NCI-H2227 treated with DMSO at 0.1 percent for 48 hours (cell line): ENCODE data around the gene FLCN.
"Not testable (repeated sequence)": the region's sequence is repeated elsewhere in the genome, so short reads cannot be mapped to it uniquely, and the experiment has no call there.

ENCODE experiments used
- DNase-seq: peaks from one replicate; lab custom pipeline; 2025; lab: John Stamatoyannopoulos, UW

The FLCN gene

DNA sequence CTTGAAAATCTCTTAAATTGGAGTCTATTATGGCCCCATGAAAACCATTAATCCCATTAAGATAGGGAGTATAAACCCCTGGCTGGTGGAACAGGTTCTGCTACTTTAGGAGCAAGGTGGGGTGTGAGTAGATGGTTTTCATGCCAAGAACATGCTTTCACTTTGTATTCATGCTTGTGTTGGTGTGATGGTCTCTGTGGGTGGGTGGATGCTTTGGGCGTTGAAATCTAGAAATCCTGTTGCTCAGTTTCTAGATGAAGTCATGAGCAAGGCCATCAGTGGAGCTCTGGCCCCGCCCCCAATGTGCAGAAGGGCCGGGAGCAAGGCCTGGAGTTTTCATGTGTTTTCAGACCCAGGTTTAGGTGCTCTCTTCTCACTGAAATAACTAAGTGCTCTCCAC is 50.9 kb downstream of the FLCN start:
- DNase-seq, result no peak

DNA sequence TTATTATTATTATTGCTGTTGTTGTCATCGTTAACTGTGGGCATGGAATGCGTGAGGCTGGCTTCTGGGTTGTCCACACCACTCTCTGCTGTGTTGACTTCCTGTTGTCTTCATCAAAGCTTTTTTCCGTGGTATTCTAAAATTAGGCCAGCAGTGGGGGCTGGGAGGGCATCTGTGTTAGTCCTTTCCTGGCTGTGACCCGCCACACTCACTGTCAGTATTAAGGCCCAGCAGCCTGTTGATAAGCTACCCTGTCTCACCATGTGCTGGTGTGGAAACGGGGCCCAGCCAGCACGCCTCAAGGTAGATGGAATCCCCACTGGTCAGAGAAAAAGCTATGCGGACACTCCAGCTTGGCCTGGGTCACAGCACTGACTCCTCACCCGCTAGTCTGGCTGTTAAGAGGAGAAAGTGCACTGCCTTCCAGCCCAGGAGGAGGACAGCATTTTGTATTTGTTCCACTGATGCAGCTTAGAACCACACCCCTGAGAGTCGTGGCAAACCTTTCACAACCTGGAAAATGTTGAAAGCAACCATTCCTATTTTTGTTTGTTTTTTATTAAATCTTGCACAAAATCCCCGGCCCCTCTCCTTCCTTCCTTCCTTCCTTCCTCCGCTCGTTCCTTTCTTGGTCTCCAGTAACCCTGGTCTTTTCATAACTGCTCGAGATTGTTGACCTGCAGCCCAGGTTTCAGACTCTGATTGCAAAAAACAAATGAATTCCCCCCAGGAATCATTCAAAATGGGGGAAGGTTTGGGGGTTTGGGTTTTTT is 51.8 kb downstream of the FLCN start:
- not testable (repeated sequence) for DNase-seq

DNA sequence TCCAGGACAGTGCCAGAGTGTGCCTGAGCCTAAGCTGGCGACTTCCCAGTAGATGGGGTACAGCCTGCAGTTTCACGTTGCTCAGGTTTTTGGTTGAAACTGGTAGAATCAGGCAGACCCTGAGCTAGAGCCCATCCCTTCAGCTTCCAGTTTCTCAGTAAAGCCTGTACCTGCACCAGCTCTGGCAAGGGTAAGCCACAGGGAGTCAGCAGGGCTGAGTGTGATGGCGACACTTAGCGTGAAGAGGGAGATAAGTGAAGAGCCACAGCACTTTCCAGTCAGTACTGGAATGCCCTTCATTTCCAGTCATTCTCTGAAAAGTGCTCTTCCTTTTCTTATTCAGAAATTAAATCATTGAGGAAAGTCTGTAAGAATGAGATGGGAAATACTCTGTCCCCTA is 53.2 kb downstream of the FLCN start:
- DNase-seq, result no peak

DNA sequence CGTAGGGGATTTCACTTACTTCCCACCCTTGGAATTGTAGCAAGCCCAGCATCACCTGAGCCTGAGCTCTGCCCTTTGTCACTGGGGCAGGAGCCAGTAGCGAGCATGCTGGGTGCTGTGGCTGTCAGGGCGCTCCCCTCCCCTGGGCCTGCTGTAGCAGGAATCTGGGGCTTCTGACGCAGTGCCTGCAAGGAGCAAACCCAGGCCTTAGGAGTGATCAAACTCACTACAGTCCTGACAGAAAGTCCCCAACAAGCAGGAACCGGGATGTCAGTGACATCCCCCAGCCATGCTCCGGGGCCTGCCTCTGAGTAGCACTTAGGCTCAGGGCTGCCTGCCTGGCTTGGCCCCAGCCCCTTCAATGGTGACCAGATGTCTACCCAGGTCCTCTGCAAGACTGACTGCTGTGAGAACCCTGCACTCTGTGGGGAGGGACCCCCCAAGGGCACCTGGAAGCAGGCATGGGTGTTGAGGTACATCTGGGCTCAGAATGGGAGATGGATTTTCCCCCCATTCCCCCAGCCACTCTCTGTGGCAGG is 54.3 kb downstream of the FLCN start:
- DNase-seq, result no peak

DNA sequence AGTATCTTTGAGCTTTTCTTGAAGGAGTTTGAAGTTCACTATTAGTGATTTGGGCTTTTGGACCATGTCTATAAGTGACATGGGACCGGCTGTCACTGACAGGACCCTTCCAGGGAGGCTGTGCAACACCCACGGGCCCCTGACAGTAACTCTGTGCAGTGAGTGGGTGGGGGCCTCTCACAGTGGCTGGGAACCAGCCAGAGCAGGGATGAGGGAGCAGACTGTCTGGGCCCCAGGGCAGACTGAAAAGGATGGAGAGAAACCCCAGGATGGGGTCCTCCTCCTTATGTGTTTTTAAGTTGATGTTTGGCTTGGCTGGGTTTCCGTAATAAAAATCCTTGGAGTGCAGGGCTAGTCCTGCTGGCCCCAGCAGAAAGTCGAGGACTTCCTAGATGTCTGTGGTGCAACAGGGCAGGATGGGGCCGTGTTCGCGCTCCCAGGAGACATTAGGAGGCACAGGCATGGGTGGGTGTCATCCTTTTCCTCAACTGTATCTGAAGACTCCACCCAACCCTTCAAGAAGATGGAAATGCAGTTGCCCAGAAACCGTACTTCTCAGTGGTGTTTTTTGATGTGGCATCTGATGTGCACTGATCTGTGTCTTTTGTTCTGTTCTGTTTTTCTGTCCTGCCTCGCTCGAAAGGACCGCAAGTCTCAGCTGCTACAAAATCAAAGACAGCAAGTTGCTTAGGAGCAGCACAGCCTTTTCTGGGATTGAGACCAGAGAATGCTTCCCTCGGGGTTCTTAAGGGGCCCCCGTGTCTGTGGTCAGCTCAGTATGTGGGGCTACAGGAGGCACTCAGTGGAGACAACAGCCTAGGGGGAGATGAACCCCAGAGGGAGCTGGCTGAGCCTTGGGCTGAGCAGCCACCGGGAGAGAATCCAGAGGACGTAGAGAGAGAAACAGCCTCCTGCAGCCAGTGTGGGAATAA is 55.0 kb downstream of the FLCN start:
- DNase-seq, result no peak

DNA sequence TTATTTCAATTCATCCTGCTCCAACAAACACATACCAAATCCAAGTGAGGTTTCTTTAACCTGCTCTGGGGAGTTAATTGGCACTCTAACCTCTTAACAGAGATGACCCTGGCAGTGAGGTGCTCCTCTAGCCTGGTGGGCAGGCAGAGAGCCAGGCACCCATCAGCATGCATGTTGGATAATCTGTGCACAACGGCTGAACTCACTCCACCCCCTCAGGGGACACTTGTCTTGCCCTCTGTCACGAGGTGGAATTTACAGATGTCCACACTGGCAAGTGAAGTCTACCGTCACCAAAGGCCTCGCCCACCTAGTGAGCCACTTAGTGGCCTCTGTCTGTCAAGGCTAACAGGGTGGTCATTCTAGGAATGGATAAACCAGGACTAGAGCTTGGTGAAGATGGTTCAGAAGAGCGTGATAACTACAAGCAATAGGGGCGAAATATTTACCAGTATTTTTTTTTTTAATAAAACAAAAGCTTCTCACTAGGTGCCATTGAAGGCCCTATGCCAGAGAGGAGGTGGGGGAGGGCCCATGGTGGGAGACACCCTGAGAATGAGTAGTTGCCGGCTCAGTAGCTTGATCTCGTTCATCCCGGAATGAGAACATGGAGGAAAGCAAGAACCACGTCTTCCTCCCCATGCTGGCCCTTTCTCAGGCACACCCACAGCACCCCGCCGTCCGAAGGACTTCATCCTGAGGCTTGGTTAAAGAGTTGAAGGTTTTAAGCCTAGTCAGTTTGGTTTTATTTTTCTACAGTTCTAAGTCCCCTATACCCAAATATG is 56.0 kb downstream of the FLCN start:
- DNase-seq, result no peak

DNA sequence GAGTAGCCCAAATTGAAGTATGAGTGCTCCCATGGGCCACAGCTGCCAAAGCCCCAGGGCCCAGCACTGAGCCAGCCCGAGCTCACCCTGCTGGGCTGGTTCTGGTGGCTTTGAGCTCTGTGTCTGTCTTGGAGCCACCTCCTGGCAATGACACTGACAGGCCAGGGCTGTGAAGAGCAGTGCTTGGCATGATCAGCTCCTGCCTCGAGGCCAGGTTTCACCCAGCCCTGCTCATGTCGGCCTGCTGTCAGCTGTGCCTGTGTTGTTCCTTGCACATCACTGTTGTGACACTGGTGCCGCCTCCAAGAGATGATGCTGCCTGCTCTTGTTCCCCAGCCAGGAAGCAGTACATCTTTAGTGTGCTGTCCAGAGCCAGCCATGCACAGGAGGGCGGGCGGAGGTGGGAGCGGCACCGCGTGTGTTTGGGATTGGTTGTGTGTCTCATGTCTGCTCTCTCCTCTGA is 56.8 kb downstream of the FLCN start:
- DNase-seq, result no peak

DNA sequence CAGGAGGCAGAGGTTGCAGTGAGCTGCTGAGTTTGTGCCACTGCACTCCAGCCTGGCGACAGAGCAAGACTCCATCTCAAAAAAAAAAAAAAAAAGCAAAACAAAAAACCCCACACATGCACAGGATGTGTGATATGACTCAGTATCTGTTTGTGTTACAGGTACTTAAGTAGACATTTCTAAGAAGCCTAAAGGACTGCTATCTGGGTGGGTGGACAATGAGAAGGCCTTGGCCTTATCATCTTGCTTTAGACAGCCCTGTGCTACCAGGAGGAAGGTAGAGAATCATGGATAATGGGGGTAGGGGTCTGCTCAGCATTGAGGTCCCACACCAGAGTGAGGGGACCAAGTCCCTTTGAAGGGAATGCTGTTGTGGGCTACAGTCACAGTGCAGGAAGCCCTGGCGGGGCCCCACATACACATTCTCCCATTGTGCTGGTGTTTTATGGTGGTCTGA is 57.6 kb downstream of the FLCN start:
- no peak for DNase-seq

DNA sequence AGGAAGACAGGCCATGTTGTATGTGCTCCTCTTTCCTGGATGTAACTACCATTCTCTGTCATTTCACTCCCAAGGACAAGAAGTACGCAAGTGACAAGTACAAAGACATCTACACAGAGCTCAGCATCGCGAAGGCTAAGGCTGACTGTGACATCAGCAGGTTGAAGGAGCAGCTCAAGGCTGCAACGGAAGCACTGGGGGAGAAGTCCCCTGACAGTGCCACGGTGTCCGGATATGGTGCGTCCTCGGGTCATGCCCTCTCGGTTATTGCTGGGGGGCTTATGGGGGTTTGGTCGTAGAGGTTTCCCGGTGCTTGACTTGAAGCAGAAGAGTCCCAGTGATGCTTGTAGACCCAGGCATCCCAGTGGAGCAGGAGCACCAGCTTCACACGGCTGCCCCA is 59.8 kb downstream of the FLCN start:
- no peak for DNase-seq

DNA sequence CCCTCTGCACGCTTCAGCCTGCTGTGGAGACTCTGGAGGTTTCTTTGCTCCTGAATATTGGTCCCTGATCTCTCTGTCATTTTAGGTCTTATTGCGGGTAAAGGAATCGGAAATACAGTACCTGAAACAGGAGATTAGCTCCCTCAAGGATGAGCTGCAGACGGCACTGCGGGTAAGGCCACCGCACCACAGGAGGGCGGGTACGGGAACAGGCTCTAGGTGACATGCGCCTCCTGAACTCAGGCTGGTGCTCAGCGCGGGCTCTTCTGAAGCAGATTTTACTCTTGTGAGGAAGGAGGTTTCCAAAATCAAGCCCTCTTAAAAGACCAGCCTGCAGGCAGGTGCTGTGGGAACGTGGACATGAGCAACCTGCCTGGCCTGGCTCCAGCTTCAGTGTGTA is 60.6 kb downstream of the FLCN start:
- no peak for DNase-seq

DNA sequence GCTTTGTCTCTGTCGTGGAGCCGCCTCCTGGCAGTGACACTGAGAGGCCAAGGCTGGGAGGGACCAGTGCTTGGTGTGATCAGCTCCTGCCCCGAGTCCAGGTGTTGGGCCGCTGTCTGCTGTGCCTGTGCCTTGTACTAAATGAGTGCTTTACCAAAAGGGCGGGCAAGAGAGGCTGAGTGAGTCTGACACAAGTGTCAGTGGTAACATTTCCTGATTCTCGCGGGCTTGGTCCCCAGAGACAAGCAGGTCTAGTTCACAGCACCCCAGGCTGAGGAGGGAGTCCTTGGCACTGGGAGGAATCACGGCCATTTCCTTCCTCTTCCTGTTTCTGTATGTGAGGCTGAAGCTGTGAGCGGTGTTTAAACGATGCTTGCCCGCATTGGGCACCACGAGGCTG is 61.1 kb downstream of the FLCN start:
- no peak for DNase-seq

DNA sequence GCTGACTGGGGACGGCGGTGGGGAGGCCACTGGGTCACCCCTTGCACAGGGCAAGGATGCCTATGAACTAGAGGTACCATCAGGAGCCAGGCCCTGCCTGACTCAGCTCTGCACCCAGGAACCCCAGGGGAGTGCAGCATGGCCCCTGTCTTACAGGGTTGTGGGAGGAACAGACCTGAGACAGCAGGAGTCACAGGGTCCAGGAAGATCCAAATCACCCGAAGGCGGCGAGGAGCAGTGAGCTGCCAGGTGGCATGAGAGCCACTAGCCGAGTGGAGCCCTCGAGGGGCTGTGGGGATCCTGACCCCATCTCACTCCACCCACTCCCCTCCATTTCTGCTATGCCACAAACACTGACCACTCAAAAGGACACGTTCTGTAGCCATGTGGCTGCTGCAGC is 61.6 kb downstream of the FLCN start:
- no peak for DNase-seq

DNA sequence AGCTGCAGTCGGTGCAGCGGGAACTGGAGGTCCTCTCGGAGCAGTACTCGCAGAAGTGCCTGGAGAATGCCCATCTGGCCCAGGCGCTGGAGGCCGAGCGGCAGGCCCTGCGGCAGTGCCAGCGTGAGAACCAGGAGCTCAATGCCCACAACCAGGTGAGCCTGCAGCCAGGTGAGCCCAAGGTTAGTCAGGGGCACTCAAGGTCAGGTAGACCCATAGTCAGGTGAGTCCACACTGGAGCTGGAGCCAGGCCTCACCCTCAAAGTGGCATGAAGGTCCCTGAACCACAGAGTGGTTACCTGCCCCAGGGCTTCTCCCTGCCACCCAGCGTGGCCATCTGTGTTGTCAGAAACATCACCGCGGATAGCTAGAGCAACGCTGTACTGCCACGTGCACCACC is 63.0 kb downstream of the FLCN start:
- DNase-seq, result no peak

DNA sequence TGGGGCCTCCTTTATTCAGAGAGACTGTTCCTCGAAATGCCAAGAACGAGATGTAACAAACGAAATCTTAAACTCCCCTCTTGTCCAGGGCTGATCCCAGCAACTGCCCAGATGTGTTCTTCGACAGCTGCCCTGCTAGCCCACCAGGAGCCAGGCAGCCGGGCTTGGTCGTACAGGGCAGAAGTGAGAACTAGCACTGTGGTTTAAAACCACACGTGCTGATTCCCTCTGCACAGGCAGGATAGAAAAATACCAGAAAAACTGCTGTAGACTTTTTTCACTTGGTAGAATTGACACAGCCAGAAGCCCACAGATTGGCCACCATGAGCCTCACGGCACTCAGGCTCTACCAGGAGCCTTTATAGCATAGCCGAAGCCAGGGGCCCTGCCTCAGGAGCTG is 64.0 kb downstream of the FLCN start:
- DNase-seq, result no peak

DNA sequence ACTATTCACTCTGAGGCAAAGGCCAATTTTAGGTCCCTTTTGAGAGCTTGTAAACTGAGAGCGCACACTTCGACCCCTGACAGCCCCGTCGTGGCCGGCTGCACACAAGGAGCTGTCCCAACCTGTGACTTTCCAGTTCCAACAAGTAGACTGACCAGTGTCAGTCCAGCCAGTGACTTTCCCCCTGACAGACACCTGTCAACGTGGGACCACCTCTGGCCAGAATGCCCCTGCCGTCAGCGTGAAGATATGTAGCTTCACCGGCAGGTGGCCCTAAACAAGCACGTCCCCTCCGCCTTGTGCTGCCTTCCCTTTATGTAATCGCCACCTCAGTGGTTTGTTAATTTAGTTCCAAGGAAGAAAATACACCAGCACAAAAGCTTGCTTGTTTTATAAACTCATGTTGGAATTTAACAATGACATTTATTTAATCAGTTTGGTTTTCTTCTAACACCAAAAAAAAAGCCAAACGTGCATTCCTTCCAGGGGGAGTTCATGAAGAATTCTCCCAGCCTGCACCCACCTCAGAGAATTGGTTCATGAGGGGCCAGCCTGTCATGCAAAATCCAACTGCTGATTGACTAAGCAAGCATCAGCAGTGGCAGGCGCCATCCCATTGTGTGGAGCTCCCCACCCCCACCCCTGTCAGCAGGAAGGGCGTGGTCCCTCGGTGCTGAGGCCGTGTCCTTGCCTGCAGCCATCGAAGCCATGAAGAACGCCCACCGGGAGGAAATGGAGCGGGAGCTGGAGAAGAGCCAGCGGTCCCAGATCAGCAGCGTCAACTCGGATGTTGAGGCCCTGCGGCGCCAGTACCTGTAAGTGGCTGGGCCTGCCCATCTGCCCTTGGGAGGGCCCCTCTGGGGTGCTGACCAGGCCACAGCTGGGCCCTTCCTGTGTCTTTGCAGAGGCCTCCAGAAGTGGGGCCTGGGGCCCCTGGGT is 64.7 kb downstream of the FLCN start:
- DNase-seq, result no peak

DNA sequence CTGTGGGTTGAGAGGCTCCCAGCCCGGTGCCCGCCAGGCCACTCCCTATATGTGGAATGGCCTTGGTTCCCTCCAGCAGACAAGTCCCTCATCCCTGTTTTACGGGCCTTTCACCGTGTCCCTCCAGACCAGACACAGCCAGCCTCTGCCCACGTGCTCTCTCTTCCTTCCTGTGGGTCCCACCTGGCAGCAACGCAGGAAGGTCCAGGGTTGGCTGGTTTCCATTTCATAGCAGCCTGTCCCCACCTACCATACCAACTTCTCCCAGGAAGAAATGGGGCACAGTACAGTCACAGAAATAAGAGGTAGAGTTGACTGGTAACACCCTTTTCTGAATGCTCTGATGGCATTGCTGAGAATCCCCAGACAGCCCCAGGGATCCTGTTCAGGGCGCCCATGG is 65.8 kb downstream of the FLCN start:
- no peak for DNase-seq

DNA sequence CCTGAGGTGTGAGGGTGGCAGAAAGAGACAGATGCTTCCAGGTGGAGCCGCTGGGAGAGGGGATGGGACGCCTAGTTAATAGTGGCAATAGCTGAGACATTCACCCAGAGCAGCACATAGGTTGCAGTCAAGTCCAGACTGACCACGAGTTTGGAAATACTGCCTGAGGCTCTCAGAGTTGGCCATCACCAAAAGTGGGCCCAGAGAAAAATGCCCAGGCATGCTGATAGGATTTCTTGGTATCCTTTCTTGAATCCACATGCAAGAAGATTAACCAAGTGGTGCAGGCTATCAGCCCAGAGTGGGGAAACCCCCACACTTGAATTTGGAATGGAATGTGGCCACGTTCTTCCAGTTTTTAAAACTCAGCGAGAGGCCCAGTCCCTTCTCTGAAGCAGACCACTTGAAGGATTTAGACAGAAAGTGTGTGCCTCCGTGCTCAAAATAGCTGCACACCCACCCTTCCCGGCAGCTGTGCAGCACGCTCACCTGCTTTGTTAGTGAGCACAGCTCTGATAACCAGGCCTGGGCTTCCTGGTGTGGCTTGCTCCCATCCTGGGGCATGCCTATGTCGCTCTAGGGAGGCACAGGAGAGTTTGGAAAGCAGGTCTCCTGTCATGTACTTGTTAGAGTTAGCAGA is 66.5 kb downstream of the FLCN start:
- DNase-seq, result no peak

DNA sequence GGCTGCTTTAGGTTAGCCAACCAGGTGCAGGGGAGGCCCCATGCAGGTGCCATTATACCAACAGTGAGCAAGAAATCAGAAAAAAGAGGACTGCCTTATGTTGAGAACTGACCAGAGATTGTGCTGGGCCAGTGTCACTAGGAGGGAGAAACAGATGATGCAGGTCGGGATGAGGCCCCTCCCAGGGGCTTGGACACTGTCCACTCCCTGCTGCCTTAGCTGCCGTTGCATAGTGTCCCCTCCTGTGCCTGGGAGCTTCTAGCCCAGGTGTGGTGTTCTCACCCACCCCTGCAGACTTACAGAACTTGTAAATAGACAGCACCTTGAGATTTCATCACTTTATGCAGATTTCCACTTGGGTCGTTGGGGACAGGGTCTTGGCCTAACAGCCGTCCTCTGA is 67.6 kb downstream of the FLCN start:
- no peak for DNase-seq

DNA sequence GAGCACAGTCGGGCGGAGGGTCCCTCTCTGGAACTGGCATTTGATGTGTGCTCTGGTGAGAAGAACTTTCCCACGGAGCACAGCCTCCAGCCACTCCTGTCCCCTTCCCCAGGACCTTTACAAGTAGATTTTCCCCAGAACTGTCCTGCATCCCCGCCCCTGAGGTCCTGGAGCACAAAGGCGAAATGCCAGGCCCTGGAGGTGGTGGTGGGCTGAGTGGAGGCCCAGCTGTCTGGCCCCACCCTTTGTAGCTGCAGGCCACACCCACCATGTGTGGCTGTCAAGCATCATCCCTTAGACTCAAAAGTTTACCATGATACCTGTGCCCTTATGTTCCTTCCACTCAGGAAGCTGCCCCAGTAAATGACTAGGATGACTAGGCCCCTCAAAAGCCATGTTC is 68.6 kb downstream of the FLCN start:
- DNase-seq, result no peak

DNA sequence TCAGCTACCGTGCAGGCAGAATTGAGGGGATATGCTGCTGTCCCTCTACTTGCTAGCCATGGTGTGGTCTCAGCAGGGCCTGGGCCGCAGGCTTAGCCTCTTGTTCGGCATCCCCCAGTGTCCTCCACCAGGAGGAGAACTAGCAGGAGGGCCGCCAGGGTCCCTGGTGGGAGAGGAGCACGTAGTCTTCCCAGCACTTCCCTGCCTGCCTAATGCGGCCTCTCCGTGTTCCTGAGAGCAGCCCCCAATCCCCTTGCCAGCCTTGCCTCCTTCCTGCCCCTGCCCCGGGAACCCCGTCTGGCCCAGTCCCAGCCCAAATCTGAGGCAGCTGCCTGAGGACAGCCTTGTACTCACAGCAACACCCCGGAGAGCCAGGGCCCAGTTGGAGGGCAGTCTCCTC is 69.0 kb downstream of the FLCN start:
- no peak for DNase-seq
